ENCODE data around the gene SGPP1.

SGPP1 gene

DNA sequence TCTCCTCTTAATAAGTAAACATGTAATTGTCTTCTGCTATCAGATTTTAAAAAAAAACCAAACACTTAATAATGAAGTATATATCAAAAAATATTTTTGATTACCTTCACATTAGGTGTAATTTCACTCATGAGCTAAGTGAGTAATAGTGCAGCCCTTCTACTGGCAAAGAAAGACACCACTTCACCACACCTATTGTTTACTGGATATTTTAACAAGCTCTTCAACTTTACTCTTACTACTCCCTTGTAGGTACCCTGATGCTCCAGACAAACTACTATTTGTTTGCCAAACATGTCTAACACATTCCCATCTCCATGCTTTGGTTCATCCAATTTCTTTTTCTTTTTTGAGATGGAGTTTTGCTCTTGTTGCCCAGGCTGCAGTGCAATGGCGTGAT lies 49.3 kb downstream of the SGPP1 start:
- DNase-seq (ENCODE audit: low read depth), result no peak
- TF ChIP-seq CTCF (IDR thresholded peaks at IDR 0.05; ENCODE audit: control insufficient read depth, insufficient read depth, low read depth, low read length, missing control alignments), result no peak
- no peak overlapping the region for H3K4me3 ChIP-seq (ENCODE audit: control insufficient read depth, low read depth, low read length)

- no peak for TF ChIP-seq CTCF (IDR thresholded peaks at IDR 0.05; ENCODE audit: control insufficient read depth, insufficient read depth, low read depth, low read length, missing control alignments)
- H3K4me3 ChIP-seq (ENCODE audit: control insufficient read depth, low read depth, low read length), result no peak overlapping the region
- DNase-seq (ENCODE audit: low read depth), result peak; percentile 86
These were observed 49.9 kb downstream of the SGPP1 start for GRCh38 chr14:63677891-63678379.

DNA sequence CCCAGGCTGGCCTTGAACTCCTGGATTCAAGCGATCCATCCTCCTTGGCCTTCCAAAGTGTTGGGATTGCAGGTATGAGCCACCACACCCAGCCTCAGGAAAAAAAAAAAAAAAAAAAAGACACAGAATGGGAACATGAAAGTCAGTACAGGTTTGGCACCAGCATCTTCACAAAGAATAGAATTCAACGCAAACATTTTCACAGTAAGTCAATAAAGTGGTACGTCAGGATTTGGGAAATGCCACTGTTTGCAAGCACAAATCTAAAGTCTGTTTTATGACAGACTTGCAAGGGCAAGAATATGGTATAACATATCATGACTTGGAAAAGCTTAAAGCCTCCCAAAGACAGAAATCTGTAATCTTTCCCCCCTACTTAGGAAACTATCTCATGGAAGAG lies 51.2 kb downstream of the SGPP1 start:
- no peak for TF ChIP-seq CTCF (IDR thresholded peaks at IDR 0.05; ENCODE audit: control insufficient read depth, insufficient read depth, low read depth, low read length, missing control alignments)
- no peak overlapping the region for H3K4me3 ChIP-seq (ENCODE audit: control insufficient read depth, low read depth, low read length)
- no peak for DNase-seq (ENCODE audit: low read depth)

- no peak for DNase-seq (ENCODE audit: low read depth)
- TF ChIP-seq CTCF (IDR thresholded peaks at IDR 0.05; ENCODE audit: control insufficient read depth, insufficient read depth, low read depth, low read length, missing control alignments), result no peak
- no peak overlapping the region for H3K4me3 ChIP-seq (ENCODE audit: control insufficient read depth, low read depth, low read length)
These were observed 53.9 kb downstream of the SGPP1 start for GRCh38 chr14:63673886-63674497.

DNA sequence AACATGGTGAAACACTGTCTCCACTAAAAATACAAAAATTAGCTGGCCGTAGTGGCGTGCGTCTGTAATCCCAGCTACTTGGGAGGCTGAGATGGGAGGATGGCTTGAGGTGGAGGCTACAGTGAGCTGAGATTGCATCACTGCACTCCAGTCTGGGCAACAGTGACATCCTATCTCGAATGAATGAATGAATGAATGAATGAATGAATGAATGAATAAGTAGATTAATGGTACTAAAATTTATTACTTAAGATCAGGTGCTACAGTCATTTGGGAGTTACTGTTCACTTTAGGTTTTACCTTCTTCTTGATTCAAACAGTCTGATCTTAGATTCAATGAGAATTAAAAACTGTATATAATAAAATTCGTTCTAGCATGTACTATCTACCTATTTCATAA lies 54.6 kb downstream of the SGPP1 start:
- H3K4me3 ChIP-seq (ENCODE audit: control insufficient read depth, low read depth, low read length), result no peak overlapping the region
- no peak for TF ChIP-seq CTCF (IDR thresholded peaks at IDR 0.05; ENCODE audit: control insufficient read depth, insufficient read depth, low read depth, low read length, missing control alignments)
- DNase-seq (ENCODE audit: low read depth), result no peak

DNA sequence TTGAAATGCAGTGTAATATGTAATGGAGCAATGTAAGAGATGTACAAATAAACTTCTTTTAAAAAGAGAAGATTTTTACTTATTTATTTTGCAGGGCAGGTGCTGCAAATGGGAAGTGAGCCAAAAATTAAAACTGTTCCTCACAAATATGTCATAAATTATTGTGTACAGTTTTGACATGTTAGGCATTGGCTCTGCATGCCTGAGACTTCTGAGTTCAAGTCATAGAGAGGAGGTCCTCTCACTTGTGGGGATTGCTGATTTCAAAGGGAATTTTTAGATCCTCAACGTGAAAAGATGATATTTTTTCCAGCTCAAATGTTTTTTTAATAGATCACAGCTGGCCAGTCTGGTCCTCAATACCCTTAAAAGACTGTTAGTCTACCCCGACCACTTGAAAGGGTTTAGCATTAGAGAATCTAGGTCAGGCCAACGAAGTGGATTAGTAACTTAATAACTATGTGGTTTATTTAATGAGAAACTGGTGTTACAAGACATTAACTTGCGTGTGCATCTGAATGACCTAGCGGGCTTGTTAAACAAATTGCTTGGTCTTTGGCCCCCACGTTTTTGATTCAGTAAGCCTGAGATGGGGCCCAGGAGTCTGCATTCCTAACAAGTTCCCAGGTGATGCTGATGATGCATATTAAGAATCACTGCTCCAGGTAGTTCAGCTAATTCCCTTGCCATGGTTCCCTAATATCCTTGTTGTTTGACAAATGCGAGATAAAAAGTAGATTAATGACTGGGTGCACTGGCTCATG lies 55.3 kb downstream of the SGPP1 start:
- no peak for DNase-seq (ENCODE audit: low read depth)
- no peak for TF ChIP-seq CTCF (IDR thresholded peaks at IDR 0.05; ENCODE audit: control insufficient read depth, insufficient read depth, low read depth, low read length, missing control alignments)
- H3K4me3 ChIP-seq (ENCODE audit: control insufficient read depth, low read depth, low read length), result no peak overlapping the region
